IPS-NIHi7 (cell line): ENCODE measurements around the gene FRA10AC1.
A peak's percentile ranks its signal among the peaks of the same experiment; 100 is the strongest.
"Not testable (repeated sequence)": the region's sequence is repeated elsewhere in the genome, so short reads cannot be mapped to it uniquely, and the experiment has no call there.

Source experiments
- DNase-seq: peaks from one replicate; pipeline ENCODE4 v3.0.0; 2012; ENCODE audit warnings: mixed read lengths; ENCODE audit errors: extremely low spot score

FRA10AC1 gene

DNA sequence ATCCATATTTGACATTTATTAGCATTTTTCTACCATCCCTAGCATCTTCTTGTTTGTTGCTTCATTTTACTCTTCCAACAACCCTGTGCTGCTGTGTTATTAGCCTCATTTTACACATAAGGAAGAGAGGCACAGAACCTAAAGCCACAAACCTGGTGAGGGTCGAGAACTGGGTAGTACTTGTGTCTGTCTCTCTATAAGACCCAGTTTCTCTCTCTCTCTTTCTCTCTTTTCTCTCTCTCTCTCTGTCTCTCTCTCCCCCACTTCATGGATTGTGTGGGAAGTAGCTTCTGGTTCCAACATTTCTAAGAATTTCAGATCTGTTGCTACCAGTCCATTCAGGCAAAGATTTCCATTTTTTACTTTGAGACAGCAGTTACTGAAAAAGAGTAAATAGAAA lies 1.4 kb upstream of the FRA10AC1 start:
- DNase-seq: no peak

DNA sequence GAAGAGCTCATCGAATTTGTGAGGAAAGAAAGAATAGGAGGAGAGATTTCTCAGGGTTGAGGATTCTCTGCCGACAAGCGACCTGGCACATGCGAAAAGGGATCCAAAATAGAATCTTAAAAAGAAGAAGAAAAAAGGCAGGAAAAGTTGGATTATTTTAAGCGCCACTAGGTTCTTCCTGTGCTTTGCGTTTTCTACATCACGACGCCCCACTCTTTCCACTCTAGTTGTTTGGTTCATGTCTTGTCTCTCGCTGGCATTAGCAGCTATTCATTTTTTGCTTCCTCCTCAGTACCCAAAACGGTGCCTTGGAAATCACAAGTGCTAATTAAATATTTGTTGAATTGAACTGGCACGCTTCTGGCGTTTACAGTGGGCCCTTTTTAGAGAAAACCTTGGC lies 674 bp upstream of the FRA10AC1 start:
- no peak for DNase-seq

DNA sequence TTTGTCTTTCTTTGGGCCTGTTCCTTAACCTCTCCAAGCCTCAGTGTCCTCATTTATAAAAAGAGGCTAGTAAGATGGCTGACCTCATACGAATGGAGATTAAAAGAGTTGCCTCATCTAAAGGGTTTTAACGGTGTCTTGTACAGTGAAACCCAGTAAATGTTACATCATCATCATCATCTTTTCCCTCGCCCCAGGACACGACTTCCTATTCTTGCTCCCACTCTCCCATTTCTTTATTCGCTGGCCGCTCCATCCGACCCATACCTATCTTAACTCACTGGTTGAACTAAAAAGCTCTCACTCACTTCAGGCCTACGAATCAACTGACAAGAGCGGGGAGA lies 554 bp downstream of the FRA10AC1 start:
- DNase-seq: peak; percentile 15

DNA sequence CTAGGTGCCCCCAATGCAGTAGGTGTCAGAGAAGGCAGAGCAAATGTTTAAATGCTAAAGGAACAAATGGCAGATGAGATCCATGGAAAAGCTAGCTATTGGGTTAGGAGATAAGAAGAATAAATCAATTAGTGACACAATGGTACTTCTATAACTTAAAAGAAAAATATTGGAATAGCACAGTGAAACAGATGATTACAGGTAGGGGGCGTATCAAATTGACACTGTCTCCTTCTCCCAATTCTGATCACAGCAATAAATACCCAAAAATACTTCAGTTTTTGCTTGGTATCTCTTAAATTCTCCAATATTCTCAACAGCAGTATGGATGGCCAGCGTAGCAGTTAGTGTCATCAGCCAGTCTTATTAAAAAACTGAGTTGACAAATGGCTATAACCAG lies 5.2 kb downstream of the FRA10AC1 start:
- no peak for DNase-seq

DNA sequence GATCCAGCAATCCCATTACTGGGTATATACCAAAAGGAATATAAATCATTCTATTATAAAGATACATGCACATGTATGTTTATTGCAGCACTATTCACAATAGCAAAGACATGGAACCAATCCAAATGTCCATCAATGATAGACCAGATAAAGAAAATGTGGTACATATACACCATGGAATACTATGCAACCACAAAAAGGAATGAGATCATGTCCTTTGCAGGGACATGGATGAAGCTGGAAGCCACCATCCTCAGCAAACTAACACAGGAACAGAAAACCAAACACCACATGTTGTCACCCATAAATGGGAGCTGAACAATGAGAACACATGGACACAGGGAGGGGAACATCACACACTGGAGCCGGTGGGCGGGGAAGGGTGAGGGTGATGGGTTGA lies 5.8 kb downstream of the FRA10AC1 start:
- not testable (repeated sequence) for DNase-seq

DNA sequence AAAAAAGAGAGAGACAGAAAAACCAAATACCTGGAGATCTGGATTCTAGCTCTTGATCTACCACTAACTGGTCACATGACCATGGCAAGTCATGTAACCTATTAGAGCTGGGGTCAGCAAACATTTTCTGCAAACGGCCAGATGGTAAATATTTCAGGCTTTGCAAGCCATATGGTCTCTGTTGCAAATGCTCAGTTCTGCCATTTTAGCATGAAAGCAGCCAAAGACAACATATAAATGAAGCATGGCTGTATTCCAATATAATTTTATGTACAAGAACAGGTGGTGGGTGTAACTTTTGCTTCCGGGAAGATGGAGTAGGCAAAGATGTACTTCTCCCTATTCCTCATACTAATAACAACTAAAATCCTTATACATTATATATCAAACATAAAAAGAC lies 6.7 kb downstream of the FRA10AC1 start:
- DNase-seq: no peak

DNA sequence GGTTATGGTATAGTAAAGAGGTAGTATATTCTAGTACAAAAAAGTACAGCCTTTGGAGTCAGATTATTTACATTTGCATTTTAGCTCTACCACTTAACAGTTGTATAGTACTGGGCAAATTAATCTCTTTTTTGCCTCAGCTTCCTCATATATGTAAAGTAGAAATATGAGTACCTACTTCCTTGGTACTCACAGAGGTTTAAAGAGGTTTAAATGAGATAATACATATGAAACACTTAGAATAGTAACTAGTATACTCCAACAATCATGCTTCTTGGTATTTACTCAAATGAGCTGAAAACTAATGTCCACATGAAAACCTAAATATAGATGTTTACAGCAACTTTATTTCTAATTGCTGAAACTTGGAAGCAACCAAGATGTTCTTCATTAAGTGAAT lies 14.7 kb downstream of the FRA10AC1 start:
- no peak for DNase-seq

DNA sequence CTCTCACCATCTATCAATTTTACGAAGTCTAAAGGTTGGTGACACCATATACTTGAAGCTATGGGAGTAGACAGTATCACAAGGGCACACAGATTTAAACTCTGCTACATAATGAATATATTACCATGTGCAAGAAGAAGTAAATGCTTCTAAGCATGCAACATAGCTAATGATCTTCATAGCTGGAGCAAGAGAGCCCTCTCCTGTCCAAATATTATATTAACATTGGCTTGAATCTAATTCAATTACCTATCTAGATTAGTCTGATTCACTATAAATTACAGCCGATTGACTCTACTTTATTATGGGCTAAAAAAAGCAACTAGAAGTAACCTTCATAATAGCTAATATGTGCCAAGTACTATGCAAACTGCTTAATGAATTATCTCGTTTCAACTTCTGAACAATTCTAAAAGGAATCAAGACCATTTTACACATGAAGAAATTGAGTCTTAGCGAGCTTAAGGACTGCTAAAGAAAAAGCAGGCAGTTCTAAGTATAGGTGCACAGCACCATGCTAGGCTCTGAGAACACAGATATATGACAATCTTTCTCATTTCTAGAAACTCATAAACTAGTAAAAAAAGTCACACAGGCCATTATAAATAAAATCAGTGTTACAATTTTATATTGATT lies 21.9 kb downstream of the FRA10AC1 start:
- no peak for DNase-seq

DNA sequence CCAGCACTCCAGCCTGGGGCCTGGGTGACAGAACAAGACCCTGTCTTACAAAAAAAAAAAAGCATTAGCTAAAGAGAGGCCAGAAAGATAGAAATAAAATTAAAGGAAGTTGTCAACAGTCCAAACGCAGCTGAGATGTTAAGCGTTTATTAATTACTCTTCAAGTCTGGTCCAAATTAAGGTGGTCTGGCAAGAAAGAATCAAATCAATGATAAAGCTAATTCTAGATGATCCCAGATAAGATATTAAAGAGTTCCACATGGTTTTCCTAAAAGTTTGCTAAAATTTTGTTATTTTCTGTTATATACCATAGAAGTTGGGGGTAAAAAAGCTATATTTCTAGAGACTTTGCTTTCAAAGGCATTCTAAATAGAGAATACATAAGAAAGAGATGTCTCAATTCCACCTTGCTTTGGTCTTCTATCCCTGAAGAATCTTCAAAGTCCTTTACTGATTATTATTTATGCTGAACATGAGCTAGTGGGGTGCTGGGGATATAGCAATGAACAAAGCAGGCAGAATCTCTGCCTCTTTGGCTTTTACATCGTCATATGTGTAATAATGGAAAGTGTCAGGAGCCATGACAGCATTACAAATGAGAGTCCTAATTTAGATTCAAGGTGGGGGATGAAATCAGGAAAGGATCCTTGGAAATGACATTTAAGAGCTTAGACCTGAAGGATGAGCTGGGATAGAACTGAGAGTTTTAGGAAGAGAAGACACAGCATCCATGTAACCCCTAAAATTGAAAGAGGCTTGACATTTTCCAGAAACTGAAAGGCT lies 23.4 kb downstream of the FRA10AC1 start:
- no peak for DNase-seq

DNA sequence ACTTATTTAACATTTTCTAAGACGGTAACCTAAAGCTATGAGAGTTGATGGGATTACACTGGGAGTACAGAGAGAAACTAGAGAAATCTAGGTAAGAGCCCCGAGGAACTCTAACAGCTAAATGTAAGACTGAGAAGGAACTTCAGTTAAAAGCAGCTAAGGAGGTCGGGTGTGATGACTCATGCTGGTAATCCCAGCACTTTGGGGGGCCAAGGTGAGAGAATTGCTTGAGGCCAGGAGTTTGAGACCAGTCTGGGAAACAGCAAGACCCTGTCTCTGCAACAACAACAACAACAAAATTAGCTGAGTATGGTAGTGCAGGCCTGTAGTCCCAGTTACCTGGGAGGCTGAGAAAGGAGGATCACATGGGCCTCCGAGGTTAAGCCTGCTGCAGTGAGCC lies 24.0 kb downstream of the FRA10AC1 start:
- DNase-seq: no peak

DNA sequence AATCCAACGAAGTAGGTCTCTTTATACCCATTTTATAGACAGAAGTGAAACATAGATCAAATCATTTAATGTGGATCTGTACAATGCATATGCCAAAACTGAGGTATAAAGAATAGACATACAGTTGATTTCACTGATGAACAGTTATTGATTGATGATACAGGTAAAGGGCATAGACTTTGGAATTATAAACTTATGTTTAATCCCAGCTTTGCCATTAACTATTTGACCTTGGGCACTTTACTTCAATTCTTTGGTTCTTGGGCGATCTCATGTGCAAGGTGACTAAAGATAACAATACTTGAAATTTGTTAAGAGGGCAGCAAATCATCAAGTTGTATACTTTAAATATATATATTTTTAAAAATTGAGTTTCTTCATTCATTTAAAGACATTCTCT lies 28.6 kb downstream of the FRA10AC1 start:
- DNase-seq: no peak

DNA sequence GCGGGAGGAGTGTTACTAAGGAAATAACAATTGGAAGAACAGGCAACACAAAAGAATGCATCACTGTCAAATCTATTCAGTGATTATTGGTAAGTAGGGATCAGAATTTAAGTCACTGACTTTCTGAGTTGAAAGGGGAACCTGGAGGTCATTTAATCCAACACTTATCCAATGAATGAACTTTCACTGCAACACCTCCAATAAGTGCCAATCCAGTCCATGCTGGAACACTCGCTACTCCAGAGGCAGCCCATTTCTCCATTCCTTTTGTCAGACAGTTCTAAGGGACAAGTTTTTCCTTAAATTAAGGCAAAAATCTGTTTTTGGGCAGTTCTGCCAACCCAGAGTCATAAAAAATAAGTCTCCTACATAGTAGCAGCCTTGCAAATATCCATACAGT lies 29.5 kb downstream of the FRA10AC1 start:
- DNase-seq: no peak

DNA sequence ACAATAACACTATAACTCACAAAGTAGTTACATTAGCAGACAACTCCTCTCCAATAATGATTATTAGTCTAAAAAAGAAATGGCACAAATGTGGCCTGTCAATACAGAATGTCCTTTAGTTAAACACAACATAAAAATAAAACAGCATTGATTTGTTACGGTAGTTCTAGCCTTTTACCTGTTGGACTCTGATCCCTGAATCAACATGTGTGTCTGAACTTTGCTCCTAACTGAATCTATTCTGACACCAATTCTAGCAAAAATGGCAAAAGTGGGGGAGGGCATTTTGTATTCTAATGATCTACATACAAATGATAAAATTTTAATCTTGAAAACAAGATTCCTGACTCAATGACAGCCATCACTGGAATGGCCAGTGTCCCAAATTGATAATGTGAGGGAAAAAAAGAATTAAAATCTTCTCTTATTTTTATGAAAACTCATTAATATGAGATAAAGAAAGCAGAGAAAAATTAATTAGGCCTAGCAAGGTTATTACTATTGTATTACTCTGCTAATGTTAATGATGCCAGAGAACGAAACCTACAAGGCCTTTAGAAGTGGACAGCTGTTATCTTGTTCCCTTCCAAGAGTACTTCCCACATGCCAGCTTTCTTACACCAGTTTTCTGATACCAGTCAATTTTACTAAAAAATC lies 30.2 kb downstream of the FRA10AC1 start:
- no peak for DNase-seq

DNA sequence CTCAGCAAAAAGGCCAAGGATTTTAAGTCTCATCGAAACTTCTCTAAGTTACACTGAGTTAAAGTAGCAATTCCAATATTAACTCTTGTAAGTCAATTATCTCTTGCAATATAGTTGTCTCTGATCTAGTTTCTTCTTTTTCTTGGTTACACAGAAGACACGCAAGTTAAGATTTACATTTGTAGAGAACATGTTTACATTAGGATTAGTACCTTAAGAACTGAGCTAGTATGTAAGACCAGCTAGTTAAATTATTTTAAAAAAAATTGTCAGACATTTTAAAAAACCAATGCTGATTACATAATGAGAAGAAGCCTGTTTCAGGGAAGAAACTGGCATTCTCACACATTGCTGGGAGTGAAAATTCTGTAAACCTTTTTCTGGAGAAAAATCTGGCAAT lies 31.4 kb downstream of the FRA10AC1 start:
- no peak for DNase-seq

DNA sequence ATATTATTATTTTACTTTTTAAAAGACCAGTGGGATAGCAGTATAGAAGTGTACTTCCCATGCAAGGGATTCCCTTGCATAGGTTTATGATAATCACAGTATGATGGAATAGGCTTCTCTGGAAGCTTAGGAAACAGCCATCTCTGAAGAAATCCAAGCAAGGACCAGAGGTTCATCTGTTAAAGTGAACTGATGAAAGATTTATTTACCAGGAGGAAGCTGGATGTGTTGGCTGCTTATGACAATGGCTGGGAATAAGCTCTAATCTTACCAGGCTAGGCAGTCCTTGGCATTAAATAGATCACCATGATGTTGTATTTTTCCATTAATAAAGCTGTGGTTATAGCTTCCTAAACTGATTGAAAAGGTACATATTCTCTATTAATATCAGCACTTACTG lies 32.0 kb downstream of the FRA10AC1 start:
- DNase-seq: no peak

DNA sequence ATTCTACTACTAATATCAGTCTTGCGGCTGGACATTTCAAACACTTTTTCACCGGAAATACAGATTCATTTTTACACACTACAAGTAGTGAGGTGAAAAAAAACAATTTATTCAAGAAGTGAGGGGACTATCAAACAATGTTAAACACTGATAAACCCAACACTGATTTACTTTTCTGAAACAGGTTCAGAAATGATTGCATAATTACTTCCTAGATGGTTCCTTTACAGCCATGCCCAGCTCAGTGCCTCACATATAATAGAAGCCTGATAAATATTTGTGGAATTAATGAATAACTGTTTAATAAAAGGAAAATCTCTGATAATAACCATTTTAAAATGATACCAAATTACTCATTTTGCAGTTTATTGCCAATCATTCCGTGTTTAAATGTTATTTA lies 34.6 kb downstream of the FRA10AC1 start:
- no peak for DNase-seq

DNA sequence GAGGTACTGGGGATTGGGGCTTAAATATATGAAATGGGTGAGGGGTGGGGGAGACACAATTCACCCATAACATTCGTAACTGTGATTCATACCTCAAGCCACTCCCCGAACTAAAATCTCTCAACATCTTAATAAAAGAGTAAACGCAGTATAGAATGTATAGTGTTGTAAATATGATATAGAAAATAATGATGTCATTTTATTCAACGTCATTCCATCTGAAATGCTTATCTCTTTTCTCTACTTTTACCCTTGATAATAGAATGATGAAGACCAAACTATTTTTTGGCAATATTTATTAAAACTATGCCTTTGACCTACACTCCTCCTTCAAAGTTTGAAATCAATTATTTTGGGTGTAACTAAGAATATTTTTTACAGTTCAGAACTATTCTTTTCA lies 36.4 kb downstream of the FRA10AC1 start:
- no peak for DNase-seq

DNA sequence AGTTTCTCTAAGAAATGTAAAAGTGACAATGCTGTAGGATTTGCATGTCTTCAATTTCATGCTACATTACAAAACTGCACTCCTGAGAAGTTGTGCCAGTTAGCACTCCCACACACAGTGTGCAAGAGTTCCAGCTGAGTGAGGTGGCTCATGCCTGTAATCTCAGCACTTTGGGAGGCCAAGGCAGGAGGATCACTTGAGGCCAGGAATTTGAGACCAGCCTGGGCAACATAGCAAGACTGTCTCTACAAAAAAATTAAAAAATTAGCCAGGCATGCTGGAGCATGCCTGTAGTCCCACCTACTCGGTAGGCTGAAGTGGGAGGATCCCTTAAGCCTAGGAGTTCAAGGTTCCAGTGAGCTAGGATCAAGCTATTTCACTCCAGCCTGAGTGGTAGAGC lies 44.6 kb downstream of the FRA10AC1 start:
- no peak for DNase-seq

DNA sequence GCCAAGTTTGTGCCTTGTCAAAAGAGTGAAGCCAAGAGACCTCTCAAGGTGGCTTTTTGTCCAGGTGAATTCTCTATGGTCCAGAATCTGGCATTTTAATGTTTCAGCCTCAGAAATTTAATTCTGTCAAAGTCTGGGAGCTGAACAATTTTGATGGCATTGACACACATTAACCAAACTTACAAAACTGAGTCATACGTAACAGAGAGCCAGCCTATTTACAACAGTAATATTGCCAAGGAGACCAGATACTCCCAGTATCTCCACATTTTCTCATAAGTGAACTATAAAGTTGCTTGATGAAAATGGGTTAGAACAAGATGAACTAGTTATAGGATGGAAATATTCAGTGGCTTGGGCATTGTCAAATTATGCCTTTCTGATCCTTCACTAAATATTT lies 46.2 kb downstream of the FRA10AC1 start:
- no peak for DNase-seq

DNA sequence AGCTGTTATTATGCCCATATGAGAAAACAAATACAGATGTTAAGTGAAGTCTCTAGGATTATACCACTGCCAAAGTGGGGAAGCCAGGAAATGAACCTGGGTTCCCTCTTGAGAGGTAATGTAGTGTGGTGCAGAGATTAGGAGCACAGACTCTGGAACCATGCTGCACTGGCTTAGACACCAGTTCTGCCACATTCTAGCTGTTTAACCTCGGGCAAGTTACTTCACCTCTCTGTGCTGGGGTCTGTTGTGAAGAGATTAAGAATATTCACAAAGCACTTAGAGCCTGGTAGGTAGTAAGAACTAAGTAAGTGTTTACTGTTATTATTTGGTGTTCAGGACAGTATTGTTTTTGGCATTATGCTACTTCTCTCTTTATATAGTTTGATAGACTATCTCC lies 48.2 kb downstream of the FRA10AC1 start:
- no peak for DNase-seq

DNA sequence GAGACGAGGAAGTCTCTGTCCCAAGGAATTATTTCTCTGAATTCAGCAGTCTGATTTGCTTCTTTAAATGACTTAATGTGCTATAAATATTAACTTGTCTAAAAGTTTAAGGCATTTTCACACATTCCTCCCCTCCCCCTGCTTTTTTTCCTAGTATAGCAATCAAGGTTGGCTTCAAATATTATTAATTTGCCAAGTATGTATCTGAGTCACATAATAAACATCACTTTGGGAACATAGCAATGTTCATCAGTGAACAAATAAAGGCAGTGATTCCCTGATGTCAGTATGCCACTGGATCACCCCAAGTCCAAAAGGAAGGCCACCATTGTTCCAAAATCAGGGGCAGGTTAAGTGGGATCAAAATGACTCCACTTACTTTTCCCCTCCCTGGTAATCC lies 49.5 kb downstream of the FRA10AC1 start:
- DNase-seq: no peak

DNA sequence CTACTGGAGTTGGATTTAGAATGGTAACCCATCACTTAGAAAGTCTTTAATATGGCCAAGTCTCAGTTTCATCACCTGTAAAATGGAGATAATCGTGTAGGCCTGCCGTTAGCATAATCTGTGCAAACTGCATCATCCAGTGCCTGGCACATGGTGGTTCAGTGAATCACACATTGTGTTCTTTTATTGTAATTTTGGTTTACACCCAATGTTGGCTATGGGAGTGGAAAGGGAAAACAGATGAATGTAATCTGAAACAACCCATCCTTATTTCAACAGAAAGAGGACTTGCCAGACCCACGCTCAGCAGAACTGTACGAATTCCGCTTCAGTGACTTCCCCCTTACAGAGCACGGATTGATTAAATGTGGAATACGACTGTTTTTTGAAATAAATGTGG lies 62.6 kb downstream of the FRA10AC1 start:
- DNase-seq: no peak
